Muscle of leg (tissue), 11 donors: Measurements from ENCODE around the gene ARRB2. TPM values are rescaled to one million over a fixed set of nuclear protein-coding genes. Genes with fewer than 3 reads are reported as not detected.
A peak's percentile ranks its signal among the peaks of the same experiment; 100 is the strongest.
"Not testable (repeated sequence)": the region's sequence is repeated elsewhere in the genome, so short reads cannot be mapped to it uniquely, and the experiment has no call there.

ENCODE experiments used
- DNase-seq: peaks from one replicate; pipeline ENCODE4 v3.0.0; 2013
- H3K27ac ChIP-seq: one replicate; pipeline ENCODE4 v1.5.1; 2013; ENCODE audit warnings: mild to moderate bottlenecking, low read length, control low read depth
- H3K27me3 ChIP-seq: one replicate; pipeline ENCODE4 v1.6.1; 2013; ENCODE audit warnings: low read length; ENCODE audit not compliant: control insufficient read depth, insufficient read depth
- H3K36me3 ChIP-seq: one replicate; pipeline ENCODE4 v1.6.1; 2013; ENCODE audit warnings: low read length; ENCODE audit not compliant: control insufficient read depth, insufficient read depth
- H3K4me1 ChIP-seq: one replicate; pipeline ENCODE4 v1.6.1; 2013; ENCODE audit warnings: low read length; ENCODE audit not compliant: control insufficient read depth, insufficient read depth
- H3K4me3 ChIP-seq: one replicate; pipeline ENCODE4 v1.5.1; 2013; ENCODE audit warnings: low read length, control low read depth
- H3K9me3 ChIP-seq: replicated peaks from 2 replicates; pipeline ENCODE4 v1.6.1; 2013; ENCODE audit warnings: low read depth, low read length; ENCODE audit not compliant: control insufficient read depth
- WGBS: methylation state at CpG from one replicate; pipeline ENCODE4 v1.1.5; 2013; ENCODE audit warnings: missing lambda C conversion rate; ENCODE audit not compliant: insufficient coverage; 5-methylcytosine and 5-hydroxymethylcytosine counted together
- polyA plus RNA-seq, 8 donors: library from polyadenylated mRNA; unstranded; fragments of 120-200 nt; gene quantifications; one replicate each; pipeline versions ENCODE4 v1.2.1 to v1.2.3, GENCODE V29; 2013; ENCODE audit warnings: inconsistent platforms in 1 of 8, low replicate concordance in 1 of 8; ENCODE audit not compliant: insufficient read length in 8 of 8, insufficient read depth in 1 of 8
- total RNA-seq: library from RNA; stranded (reverse); fragments of 120-200 nt; gene quantifications from one replicate; pipeline ENCODE4 v1.2.4, GENCODE V29; 2013

The ARRB2 gene
- total and polyA plus RNA-seq, 9 donors: 12.9 to 29.1 (median 21.2) TPM

- H3K9me3 ChIP-seq: no peaks in the 10 kb centered on the region
- 85% methylated on average over 6 of the region's 6 CpGs for WGBS
- no peaks in the 10 kb centered on the region for H3K27me3 ChIP-seq
- H3K27ac ChIP-seq: no peak overlapping the region
- H3K4me3 ChIP-seq: no peak overlapping the region
- no peaks in the 10 kb centered on the region for H3K4me1 ChIP-seq
- DNase-seq: no peak
- H3K36me3 ChIP-seq: peaks cover 24% of the 10 kb centered on the region
Measured at GRCh38 chr17:4696437-4696805, 14.0 kb upstream of the ARRB2 start.

- 95% methylated on average over 8 of the region's 13 CpGs for WGBS
Measured at GRCh38 chr17:4699401-4700056, 10.9 kb upstream of the ARRB2 start.

GRCh38 chr17:4701116-4701515, 9.3 kb upstream of the ARRB2 start:
- no peak overlapping the region for H3K27ac ChIP-seq
- no peaks in the 10 kb centered on the region for H3K9me3 ChIP-seq
- H3K36me3 ChIP-seq: peaks cover 4% of the 10 kb centered on the region
- H3K4me1 ChIP-seq: peaks cover 5% of the 10 kb centered on the region
- no peak for DNase-seq
- H3K4me3 ChIP-seq: no peak overlapping the region
- WGBS: no CpG with 5 or more reads among the region's 1 CpG
- H3K27me3 ChIP-seq: no peaks in the 10 kb centered on the region

More at GRCh38 chr17:4699401-4700056, 10.9 kb upstream of the ARRB2 start:
- not testable (repeated sequence) for H3K36me3 ChIP-seq, H3K27me3 ChIP-seq, H3K9me3 ChIP-seq, DNase-seq, H3K27ac ChIP-seq, H3K4me3 ChIP-seq, H3K4me1 ChIP-seq

GRCh38 chr17:4703330-4703691, 7.1 kb upstream of the ARRB2 start:
- H3K4me3 ChIP-seq: peak overlapping the region; percentile 94
- peaks cover 5% of the 10 kb centered on the region for H3K4me1 ChIP-seq
- H3K9me3 ChIP-seq: no peaks in the 10 kb centered on the region
- no peak for DNase-seq
- WGBS: 4% methylated on average over 5 of the region's 15 CpGs
- no peaks in the 10 kb centered on the region for H3K36me3 ChIP-seq
- H3K27ac ChIP-seq: no peak overlapping the region
- no peaks in the 10 kb centered on the region for H3K27me3 ChIP-seq

GRCh38 chr17:4704574-4704907, 5.9 kb upstream of the ARRB2 start:
- not testable (repeated sequence) for DNase-seq, H3K4me1 ChIP-seq, H3K36me3 ChIP-seq, H3K27me3 ChIP-seq, H3K27ac ChIP-seq, H3K9me3 ChIP-seq
- peak overlapping the region; percentile 94 for H3K4me3 ChIP-seq
- WGBS: 60% methylated on average over 4 of the region's 14 CpGs

- no peak overlapping the region for H3K4me3 ChIP-seq
- peaks cover 9% of the 10 kb centered on the region for H3K4me1 ChIP-seq
- no peaks in the 10 kb centered on the region for H3K36me3 ChIP-seq
- no peak for DNase-seq
- no peak overlapping the region for H3K27ac ChIP-seq
- WGBS: 95% methylated on average over 11 of the region's 15 CpGs
- H3K9me3 ChIP-seq: no peaks in the 10 kb centered on the region
- no peaks in the 10 kb centered on the region for H3K27me3 ChIP-seq
Measured at GRCh38 chr17:4704991-4705390, 5.4 kb upstream of the ARRB2 start.

- no peak for DNase-seq
- no peaks in the 10 kb centered on the region for H3K27me3 ChIP-seq
- WGBS: 74% methylated on average over 5 of the region's 7 CpGs
- H3K36me3 ChIP-seq: no peaks in the 10 kb centered on the region
- H3K4me3 ChIP-seq: no peak overlapping the region
- no peaks in the 10 kb centered on the region for H3K9me3 ChIP-seq
- no peak overlapping the region for H3K27ac ChIP-seq
- peaks cover 14% of the 10 kb centered on the region for H3K4me1 ChIP-seq
Measured at GRCh38 chr17:4706121-4706520, 4.3 kb upstream of the ARRB2 start.

- DNase-seq: no peak
- Histone ChIP-seq H3K36me3 (no peaks in the 10 kb centered on the region), H3K27me3 (no peaks in the 10 kb centered on the region), H3K9me3 (no peaks in the 10 kb centered on the region), H3K4me1 (peaks cover 18% of the 10 kb centered on the region), H3K4me3 (no peak overlapping the region), H3K27ac (no peak overlapping the region)
- WGBS: 93% methylated on average over 3 of the region's 8 CpGs
Measured at GRCh38 chr17:4708436-4708835, 2.0 kb upstream of the ARRB2 start.

GRCh38 chr17:4710693-4711634, 532 bp downstream of the ARRB2 start:
- under 1% methylated on average over 42 of the region's 57 CpGs for WGBS
- peak overlapping the region; percentile 73 for H3K27ac ChIP-seq
- H3K4me1 ChIP-seq: peaks cover 24% of the 10 kb centered on the region
- peak; percentile 50 for DNase-seq
- H3K36me3 ChIP-seq: peaks cover 4% of the 10 kb centered on the region
- no peaks in the 10 kb centered on the region for H3K9me3 ChIP-seq
- peak overlapping the region; percentile 63 for H3K4me3 ChIP-seq
- H3K27me3 ChIP-seq: no peaks in the 10 kb centered on the region

GRCh38 chr17:4711661-4712181, 1.3 kb downstream of the ARRB2 start:
- peak overlapping the region; percentile 73 for H3K27ac ChIP-seq
- H3K4me1 ChIP-seq: peaks cover 24% of the 10 kb centered on the region
- peaks cover 6% of the 10 kb centered on the region for H3K36me3 ChIP-seq
- WGBS: no CpG with 5 or more reads among the region's 6 CpGs
- H3K27me3 ChIP-seq: no peaks in the 10 kb centered on the region
- no peaks in the 10 kb centered on the region for H3K9me3 ChIP-seq
- DNase-seq: peak; percentile 82
- peak overlapping the region; percentile 63 for H3K4me3 ChIP-seq
